A204.1 (cell line): ENCODE data around the gene DIAPH2.

Experiments used
- FAIRE-seq: peaks from 2 replicates; lab custom pipeline; 2012; peaks lifted over from hg19 to GRCh38; lab: Jason Lieb, UNC

DIAPH2 gene

DNA sequence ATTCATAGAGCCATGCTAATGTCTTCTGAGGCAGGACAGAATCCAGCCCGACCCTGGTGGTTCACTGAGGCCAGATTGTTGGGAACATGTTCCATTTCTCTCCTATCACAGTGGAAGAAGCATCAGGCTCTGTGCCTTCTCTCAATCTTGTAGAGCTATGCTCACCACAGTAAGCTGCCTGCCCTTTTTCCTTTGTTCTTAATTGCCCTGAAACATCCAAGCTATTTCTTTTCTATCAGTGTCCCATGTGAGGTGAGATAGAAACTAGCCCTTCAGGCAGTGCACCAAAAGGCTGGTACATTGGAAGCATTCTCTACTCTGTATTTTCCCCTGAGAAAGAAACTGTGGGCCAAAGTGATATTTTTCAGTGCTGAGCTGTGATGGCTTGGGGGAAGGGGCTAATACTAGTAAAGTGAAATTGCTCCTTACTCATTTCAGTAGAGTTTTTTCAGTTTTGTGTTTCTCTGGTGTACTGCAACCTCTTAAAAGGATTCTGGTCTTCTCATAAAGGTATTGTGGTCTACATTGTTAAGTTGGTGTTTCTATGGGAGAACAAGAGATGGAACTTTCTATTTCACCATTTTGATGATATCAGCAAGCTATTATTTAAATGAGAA is 810.2 kb downstream of the DIAPH2 start:
- no peak for FAIRE-seq

DNA sequence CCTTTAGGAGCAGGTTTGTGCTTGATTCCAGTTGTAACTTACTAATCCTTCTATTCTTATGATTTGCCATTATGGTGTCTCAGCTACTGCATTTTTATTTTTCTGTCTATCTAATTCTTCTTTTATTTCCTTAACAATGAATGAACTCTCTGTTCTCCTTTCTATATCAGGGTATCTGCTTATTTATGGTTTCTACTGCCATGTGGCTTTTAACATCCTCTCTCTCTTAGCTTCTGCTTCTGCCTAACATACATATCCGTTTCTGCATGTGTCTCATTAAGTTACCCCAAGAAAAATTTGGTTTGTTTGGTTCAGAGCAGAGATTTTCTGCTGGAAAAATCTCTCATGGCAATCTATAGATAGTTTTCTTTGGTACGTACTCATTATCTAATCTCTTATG is 813.5 kb downstream of the DIAPH2 start:
- no peak for FAIRE-seq

DNA sequence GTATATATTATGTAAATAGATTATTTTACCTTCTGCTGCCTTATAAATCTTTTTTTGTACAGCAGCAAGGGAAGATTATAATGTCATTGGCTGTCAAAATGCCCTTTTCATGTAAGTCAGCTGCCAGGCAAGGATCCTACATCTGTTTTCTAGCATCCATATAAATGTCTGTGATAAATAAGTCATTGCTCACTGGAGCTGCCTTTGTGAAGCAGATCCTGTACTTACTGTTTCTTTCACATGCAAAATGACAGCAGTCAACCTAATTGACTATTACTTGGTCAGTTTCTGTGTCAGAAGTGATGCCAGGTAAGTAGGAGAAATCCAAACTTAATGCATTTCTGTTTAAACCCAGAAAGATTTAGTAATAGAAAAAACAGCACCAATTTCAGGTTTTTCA is 819.8 kb downstream of the DIAPH2 start:
- FAIRE-seq, result no peak

DNA sequence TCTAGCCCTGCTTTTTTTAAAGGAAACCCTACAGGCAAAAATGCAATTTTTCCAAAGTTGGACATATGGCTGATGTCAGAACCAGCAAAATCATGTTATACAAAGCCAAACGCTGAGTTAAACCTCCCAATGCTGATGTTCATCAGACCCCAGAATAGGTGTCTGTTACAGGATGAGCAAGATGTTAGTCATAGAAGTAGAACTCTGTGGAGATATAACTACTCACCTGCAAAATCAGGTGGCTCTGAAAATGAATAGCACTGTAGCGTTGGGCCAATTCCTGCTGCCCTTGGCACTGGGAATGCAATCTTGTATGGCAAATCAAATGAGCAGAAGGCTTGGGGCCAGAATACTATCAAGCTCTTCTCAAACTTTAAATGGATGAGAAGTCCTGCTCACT is 833.1 kb downstream of the DIAPH2 start:
- no peak for FAIRE-seq

DNA sequence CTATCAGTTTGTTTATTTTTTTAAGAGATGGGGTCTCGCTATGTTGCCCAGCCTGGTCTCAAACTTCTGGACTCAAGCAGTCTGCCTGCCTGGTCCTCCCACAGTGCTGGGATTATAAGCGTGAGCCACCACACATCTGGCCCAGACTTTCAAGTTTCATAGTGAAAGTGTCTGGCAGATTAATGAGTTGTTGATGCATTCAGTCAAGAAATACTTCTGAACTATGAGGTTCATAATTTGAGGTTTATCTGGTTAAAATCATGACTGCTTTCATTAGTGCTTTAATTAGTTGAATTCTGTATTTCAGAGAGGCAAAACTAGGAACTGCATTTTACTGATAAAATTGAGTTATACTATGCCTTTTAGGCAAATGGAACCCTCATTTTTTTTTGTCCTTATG is 837.7 kb downstream of the DIAPH2 start:
- no peak for FAIRE-seq

DNA sequence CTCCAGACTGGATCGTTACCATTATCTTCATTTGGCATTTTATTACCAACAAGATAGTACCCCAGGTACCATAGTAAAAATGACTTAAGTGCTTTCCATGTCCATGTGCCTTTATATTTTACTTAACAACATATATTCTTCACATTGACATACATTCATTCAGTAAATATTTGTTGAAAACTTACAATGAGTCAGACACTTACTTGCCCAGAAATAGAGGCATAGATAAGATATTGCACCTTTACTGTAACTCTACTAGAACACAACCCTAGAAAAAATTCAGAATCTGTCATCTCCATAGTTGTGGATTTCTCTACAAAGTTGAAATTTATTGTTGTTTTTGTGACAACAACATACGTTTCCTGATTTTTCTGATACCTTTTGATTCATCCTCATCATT is 839.7 kb downstream of the DIAPH2 start:
- no peak for FAIRE-seq

DNA sequence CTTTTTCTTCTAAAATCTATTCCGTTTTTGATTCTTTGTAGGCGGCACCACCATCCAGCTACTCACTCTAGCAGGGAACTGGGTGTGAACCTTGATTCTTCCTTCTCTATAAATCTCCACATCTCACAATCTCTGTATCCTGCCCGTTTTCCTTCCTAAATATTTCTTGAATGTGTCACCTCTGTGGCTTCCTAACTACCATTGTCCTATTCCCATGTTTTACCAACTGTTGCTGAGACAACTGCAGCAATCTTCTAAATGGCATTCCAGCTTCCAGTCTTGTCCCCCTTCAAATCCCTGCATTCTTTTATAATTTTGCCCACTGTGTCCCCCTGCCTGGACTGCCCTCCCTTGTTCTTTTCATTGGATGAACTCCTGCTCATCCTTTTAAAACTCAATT is 840.4 kb downstream of the DIAPH2 start:
- no peak for FAIRE-seq

DNA sequence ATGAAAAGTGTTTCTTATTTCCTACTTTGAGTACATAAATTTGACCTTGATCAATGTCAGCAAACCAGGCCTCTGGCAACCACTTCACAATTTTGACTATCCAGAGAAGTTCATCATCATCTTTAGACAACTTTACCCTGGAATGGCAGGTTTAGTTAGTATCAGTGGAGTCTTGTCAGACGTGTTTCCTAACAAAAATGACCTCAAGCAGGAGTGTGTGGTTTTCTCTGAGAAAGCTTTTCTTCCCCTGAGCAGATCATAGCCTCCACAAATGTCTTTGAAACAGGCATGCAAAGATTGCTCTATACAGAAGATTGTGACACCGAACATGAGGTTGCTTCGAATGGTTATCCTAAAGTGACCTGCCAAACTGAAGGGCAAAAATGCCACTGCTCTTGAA is 841.3 kb downstream of the DIAPH2 start:
- no peak for FAIRE-seq

DNA sequence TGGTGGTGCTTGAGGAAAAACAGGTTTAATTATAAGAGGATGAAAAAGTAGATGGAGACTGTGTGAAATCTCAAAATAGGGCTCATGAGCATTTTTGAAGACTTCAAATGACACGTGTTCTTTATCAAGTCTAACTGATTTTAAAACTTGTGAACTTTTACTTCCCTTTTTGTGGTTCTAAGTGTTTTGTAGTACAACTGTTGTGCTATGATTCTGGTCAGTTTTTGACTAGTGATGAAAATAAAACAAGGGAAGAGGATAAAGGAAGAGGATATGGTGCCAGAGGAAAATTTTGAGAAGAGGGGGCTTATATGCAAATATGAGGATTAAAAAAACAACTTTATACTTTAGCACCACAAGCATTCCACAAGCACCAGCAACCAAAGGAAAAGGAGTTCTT is 843.1 kb downstream of the DIAPH2 start:
- FAIRE-seq, result no peak

DNA sequence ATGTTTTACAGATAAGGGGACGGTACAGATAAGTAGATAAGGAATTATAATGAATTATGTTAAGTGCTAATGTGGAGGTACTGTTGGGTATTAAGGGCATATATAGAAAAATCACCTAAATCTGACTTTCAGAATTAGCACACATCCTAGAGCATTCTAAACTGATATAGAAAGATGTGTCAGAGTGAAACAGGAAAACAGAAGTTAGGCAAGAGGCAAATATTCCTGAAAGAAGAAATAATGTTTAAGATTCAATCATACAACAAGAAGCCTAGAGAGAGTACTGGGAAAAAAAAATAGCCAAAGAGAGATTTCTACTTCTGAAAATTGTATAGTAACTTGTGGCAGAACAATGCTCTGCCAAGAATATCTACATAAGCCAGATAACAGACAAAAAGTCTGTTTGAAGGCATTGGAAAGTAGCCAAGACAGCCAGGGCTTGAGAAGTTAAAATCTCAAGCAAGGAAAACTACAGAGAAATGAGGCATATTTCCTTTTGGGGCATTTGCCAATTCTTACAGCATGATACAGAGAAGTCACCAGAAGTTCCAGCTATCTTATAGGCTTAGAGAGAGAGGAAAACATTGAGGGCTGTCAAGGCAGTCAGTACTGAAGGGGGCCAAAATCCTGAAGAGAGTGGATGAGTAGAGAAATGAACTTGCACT is 845.0 kb downstream of the DIAPH2 start:
- no peak for FAIRE-seq

DNA sequence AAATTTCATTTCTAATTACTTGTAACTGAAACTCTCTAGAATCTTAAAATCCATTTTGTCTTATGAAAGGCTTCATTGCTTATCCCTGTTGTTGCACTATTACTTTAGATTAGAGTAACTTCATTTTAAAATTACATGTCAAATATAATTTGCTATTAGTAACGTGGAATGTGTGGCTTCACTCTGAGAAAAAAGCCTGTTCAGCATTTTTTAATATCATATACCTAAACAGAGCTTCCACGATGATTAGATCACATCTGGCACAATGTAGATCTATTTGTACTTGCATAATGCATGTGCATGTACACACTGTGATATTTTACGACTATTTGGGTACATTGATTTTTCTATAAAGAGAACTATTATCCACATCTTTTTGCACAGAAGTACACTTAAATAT is 847.2 kb downstream of the DIAPH2 start:
- FAIRE-seq, result no peak

DNA sequence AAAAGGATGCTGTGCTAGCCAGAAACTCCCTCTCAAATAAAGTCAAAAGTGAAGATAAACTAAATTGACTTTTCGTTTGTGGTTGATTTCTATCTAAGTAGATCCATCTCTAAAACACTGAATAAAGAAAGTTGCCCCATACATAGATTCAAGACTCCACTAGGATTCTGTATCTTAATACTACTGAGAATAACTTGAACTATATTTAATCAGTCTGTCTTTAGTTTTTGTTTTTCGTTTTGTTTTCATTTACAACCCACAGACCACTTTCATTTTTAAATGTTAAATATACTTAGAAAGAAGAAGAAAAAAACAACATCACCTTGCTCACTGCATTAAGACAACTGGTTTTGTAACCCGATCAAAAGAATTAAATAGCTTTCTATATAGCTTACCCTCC is 854.1 kb downstream of the DIAPH2 start:
- FAIRE-seq, result no peak

DNA sequence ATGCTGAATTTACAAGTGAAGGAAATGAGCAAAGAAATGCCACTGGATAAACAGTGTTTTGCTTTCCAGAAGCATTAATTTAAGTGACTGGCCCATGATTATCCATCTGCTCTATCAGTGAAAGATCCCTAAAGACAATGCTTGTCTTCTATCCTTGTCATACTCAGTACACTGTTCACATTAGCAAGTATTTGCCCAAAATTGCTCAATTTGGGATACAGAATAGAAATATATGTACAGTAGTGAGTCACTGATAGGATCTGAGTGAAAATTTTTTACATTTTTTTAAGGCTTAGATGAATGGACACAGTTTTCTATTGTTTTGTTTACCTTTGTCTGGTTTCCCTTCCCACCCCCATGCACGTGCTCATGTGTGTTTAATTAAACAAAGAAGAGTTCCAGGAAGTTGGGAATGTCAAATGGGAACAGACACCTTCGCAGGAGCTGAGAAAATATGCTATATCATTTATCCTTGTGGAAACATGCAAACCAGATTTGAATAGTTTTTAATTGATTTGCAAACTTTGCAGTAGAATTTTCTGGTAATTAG is 855.4 kb downstream of the DIAPH2 start:
- FAIRE-seq, result no peak

DNA sequence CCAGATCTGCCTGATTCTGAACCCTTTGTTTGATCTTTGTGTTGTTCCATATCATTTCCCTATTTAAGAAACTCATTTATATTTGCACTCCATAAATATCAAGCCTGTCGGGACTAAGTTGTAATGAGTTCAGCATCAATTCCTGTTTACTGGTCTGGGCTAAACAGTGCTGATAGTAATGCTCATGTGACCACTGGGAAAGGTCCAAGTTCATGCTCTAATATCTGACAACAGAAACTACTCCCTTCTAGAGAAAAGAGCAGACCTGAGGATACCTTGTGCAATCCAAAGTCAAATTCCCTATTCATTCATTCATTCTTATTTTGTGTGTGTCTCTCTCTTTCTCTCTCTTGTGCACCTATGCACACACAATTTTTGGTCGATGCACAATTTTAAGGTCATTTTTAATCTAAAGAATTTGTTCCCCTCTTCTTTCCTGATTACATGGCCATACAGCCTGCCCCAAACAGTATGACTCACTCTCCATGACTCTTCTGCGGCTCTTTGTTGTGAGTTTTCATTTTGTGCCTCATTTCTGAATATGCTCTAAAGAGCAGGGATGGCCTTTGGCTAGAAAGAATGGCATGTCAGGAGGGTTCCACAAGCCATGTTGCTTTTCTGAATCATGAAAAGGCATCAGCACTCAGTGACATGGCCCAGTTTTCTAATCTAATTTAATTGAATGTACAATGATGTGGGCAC is 863.4 kb downstream of the DIAPH2 start:
- FAIRE-seq, result no peak

DNA sequence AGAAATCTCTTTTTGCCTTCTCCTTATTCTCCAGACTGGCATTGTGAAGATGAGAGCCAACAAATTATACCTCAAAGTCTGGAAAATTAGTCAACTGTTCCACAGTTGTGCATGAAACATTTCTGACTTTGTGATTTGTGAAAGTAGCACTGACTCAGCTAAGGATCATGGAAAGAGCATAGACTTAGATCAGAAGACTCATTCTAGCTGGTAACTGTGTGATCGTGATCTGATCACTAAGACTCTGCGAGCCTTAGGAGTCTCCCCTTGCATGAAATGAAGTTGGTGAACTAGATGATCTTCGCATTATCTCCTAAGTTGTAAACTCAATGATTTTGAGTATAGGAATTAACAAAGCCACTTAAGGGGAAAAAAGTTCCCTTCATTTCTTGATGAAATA is 867.2 kb downstream of the DIAPH2 start:
- FAIRE-seq, result no peak

DNA sequence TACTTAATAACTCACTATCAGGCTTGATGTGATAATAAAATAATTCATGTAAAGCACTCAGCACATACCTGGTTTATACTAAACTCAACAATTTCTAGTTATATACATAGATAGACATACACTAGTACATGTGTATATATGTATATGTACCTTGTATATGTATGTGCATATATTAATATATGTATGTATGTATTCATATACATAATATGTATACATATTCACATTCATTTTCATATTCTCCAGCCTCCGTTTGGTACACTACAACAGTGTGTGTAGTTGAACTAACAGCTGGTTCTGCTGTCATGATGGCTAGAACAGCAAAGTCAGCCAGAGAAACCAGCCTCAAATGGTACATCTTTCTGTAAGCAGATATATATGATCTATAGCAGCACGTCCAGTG is 869.2 kb downstream of the DIAPH2 start:
- no peak for FAIRE-seq

DNA sequence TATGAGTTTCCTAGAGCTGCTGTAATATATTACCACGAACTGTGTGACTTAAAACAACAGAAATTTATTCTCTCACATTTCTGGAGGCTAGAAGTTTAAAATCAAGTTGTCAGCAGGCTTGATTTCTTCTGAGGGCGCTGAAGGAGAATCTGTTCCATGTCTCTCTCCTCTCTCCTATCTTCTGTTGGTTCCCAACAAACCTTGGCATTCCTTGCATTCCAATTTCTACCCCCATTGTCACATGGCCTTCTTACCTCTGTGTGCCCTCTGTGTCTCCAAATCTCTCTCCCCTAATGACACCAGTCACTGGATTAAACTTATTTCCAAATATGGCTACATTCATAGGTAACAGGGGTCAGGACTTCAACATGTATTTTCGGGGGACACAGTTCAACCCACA is 871.7 kb downstream of the DIAPH2 start:
- FAIRE-seq, result no peak

DNA sequence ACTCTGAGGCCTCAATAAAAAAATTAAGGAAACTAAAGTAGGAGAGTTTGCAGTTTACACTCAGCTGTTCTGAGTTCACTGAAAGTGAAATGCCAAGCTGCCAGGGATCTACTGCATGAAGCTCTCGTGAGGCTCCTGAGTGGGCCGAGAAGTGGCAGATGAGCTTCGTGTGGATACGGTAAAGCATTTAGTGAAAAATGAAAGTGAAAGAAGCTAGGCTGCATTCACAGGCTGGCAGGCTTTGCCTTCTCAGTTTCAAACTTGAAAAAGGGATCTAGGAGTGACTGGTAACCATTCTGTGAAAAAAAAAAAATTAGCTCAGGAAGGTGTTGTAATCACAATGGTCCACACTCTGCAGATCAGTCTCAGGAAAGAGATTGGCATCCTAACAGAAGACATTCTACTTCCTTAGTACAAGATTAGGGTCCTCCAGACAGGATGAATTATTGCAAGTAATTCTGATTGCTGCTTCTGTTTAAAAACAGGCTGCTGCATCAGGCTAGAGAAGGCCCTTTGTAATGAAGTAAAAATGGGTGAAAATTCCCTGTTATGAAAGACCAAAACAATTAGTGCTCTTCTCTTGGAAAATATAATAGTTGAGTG is 879.0 kb downstream of the DIAPH2 start:
- FAIRE-seq, result peak; percentile 70

DNA sequence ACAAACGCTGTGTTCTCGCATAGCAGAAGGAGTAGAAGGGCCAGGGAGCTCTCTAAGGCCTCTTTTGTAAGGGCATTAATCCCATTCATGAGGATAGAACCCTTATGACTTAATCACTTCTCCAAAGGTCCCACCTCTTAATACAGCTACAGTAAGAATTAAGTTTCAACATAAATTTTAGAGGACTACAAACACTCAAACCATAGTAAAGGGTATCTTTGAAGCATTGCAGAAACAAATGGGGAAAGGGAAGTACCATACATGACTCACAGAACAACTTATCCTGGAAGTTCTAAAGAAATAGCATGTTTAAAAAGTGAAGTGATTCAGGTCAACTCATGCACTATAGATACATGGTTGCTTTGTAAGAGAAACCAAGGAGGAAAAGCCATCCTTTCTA is 879.9 kb downstream of the DIAPH2 start:
- no peak for FAIRE-seq

DNA sequence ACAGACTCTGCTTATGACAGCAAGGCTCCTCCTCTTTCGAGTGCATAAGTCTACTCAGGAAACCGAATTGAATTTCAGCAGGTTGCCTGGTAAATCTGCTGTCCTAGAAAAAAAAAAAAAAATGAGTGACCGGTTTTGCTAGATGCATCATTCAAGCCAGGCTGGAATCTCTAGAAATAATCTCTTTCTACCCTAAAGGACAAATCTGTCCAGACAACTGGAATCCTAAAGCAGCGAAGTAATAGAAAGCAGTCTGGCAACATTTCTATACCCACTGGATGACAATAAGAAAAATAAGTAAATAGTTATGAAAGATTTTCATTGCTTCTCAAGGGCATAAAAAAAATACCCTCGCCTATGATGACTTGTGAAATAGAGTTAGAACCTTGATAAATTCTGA is 902.5 kb downstream of the DIAPH2 start:
- no peak for FAIRE-seq

DNA sequence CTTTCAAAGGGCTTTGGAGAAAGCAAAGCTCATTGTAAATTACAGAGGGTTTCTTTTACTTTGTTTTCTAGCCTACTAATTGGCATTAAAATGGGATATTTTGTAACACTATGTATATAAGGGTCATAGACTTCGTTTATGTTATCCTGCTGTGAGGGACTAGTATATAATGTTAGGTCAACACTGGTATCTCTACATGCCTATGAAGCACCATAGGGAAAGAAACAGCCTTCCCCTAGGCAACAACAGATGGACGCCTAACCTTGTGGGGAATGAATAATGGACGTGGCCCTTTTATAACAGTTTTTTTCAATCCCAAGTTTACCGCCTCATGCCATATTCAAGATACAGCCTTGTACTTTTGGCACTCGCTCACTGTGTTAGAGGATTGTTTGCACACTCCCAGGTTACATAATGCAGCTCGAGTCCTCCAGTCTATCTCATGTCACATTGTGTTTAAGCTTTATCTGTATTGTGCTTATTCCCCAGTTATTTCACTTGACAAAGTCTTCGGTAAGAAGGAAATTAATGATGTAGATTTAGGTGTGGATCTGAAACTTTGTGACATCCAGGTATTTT is 910.1 kb downstream of the DIAPH2 start:
- FAIRE-seq, result no peak

DNA sequence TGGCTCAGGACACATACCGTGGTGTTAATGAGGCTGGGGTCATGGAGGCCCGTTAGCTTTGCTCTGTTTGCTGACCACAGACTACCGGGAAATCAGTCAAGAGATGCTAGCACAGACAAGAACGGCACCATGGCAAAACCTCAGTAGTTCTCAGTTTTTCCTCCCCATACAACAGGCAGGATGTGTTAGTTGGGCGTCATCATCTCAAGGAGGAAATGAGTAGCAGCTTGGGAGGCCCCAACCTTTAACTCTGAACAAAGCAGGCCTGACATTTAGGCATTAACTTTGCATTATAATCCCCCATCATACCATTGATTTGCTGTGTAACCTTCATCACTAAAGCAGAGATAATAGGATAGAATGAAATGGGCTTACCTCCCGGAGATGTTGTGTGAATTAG is 913.3 kb downstream of the DIAPH2 start:
- FAIRE-seq, result no peak
